Activated T-cell treated with anti-CD3 and anti-CD28 coated beads, Interleukin-2, amount 50 U/mL, for 48 hours (primary cell): Measurements from ENCODE around the gene NEU3.
"Not testable (repeated sequence)": the region's sequence is repeated elsewhere in the genome, so short reads cannot be mapped to it uniquely, and the experiment has no call there.

ENCODE experiments used
- DNase-seq, 2 experiments: peaks; one replicate each; pipeline ENCODE4 v3.0.0-alpha.2; 2020

NEU3 gene

GRCh38 chr11:74988541-74989259, at the start of gene NEU3:
Gene NEU3, plus strand, starts transcription at chr11:74988933. Its CDS starts 128 bp downstream, at chr11:74989061.
- DNase-seq = peak; percentile 83 to 89

- no peak for DNase-seq
Measured at GRCh38 chr11:74941492-74941891, 47.2 kb upstream of the NEU3 start.

- no peak for DNase-seq
Measured at GRCh38 chr11:74942073-74942759, 46.5 kb upstream of the NEU3 start.

DNA sequence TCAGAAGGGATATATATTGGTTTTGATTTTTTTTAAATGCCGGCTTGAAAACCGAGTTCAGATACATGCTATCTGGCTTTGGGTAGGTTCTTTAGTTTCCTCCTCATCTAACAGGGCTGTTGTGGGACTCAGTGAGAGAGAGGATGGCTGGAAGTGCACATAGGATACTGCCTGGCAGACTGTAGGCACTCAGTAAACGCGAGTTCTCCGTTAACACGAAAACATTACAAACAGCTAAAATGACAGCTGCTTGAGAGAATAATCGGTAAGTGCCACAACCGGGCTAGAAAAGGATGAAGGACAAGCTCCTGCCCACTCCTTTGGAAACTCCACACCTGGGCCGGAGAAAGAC, 40.2 kb upstream of the NEU3 start:
- no peak for DNase-seq

- DNase-seq = peak; percentile 97 to 98
Measured at GRCh38 chr11:74948898-74949752, 39.6 kb upstream of the NEU3 start, which contains the start of the genes SPCS2 and XRRA1. Gene SPCS2, plus strand, starts transcription at chr11:74949266. Its CDS starts 20 bp downstream, at chr11:74949286. Gene XRRA1, minus strand, starts transcription at chr11:74949091. Its CDS starts 8,213 bp downstream, at chr11:74940878.

GRCh38 chr11:74949753-74950137, 39.0 kb upstream of the NEU3 start:
- DNase-seq = no peak

DNA sequence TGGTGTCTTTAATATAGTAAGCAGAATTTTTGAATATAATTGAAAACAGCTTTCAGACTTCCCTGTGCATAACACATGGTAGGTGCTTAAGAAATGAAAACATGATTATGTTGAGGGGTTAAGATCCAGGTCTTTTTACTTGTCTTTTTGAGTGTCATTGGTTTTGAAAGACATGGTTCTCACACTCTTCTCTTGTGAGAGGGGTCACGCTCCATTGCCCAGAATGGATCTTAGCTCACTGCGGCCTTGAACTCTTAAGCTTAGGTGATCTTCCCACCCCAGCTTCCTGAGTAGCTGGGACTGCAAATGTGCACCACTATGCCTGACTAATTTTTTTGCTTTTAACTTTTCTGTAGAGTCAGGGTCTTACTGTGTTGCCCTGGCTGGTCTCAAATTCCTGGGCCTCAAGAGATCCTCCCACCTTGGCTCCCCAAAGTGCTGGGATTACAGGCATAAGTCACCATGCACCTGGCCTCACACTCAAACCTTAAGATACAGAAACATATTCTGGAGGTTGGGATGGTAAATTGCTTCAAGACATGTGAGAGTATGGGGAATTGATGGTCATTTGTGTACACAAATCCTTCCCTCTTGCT, 38.3 kb upstream of the NEU3 start:
- no peak for DNase-seq

- DNase-seq = no peak
Measured at GRCh38 chr11:74951226-74951625, 37.5 kb upstream of the NEU3 start.

DNA sequence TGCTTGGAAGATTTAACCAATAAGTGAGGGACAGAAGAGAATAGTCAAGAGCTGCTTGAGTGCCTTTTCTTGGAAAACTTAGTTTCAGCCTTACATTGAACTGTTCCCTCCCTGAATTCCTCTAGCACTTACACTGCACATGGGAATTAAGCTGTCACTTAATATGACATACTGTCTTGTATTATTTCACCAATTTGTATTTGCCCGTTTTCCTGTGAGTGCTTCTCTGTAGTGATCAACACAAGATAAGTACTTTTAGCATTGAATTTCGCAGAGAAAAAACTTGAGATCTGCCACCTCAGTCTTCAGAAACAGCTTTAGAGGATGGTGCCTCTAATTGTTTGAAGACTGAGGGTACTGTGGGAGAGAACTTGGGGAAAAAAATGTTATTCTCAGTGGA, 36.0 kb upstream of the NEU3 start:
- no peak for DNase-seq

GRCh38 chr11:74953451-74953850, 35.3 kb upstream of the NEU3 start:
- no peak for DNase-seq

DNA sequence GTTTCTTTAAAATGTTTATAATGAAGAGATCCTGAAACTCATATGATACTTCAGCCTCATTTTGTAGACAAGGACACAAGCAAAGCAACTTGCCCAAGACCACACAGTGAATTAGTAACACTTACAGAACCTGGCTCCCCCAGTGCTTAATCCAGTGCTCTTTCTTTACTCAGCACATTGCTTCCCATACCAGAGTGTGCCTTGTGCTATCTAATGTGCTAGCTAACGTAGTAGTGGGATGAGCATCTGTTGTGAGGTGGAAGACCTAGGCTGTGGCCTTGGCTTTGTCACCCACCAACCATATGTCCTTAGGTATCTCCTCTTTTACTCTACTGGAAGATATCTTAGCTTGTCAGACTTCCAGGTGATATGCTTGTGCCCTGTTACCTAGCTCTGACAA, 34.5 kb upstream of the NEU3 start:
- DNase-seq = no peak

DNA sequence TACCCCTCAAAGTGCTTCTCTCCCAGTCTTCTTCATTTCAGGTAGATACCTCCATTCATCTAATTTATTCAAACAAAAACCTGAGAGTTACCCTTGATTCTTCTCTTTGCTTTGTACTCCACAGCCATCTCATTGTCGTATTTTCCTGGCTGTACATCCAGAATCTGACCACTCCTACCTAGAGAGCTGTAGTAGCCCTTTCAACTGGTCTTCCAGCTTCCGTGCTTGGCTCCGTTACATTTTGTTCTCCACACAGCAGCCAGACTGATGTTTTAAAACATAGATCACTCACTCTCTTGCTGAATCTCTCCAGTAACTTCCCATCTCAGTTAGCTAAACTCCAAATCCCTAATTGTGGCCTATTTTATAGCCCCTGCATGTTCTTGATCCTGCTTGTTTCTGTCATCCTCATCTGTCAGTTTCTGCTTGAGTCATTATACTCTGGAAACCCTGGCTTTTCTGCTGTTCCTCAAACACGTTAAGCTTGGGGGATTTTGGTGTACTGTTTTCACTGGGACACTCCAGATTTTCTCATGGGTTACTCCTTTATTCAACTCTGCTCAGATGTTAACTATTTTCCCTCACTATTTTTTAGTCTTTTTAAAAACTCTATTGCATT, 32.2 kb upstream of the NEU3 start:
- DNase-seq = no peak

- DNase-seq = no peak
Measured at GRCh38 chr11:74957937-74958629, 30.6 kb upstream of the NEU3 start.

- DNase-seq = not testable (repeated sequence)
Measured at GRCh38 chr11:74960128-74960527, 28.6 kb upstream of the NEU3 start.

DNA sequence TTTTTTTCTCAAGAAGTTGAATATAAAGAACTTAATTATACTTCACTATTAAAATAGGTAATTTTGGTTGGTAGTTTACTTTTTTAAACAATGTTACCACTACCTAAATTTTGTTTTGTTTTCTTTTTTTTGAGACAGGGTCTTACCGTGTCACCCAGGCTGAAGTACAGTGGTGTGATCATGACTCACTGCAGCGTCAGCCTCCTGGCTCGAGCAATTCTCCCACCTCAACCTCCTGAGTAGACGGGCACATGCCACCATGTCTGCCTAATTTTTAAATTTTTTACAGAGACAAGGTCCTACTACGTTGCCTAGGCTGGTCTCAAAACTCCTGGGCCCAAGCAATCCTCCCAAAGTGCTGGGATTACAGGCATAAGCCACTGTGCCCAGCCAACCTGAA, 22.1 kb upstream of the NEU3 start:
- no peak for DNase-seq

DNA sequence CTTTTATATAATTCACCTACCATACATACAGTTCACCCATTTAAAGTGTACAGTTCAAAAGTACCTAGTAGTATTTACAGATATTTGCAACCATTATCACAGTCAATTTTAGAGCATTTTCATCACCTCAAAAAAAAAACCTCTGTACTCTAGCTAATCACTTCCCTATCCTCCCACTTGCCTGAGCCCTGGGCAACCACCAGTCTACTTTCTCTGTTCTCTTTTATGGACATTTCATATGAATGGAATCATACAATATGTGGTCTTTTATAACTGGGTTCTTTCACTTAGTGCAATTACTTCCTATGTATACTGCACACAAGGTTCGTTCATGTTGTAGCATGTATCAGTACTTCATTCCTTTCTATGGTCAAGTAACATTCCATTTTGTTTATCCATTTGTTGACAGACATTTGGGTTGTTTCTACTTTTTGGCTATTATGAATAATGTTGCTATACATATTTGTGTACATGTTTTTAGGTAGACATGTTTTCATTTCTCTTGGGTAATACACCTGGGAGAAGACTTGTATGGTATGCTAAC, 17.8 kb upstream of the NEU3 start:
- no peak for DNase-seq

DNA sequence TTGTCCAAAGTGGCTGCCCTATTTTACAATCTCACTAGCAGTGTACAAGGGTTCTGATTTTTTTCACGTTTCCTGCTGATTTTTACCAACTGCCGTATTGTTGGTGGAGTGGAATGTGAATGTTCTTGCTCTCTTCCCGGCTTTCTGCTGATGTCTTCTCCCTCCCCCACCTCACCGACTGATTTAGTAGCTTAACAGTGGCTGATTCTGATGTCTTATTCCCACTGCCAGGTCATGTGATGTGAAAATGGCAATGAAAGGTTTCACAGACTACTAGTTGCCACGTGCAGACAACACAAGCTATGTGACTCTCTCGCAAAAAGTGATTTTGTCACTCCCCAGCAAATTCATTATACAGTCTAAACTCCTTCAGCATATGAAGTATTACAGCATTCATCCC, 17.3 kb upstream of the NEU3 start:
- DNase-seq = no peak

GRCh38 chr11:74978041-74978440, 10.7 kb upstream of the NEU3 start:
- DNase-seq = no peak

DNA sequence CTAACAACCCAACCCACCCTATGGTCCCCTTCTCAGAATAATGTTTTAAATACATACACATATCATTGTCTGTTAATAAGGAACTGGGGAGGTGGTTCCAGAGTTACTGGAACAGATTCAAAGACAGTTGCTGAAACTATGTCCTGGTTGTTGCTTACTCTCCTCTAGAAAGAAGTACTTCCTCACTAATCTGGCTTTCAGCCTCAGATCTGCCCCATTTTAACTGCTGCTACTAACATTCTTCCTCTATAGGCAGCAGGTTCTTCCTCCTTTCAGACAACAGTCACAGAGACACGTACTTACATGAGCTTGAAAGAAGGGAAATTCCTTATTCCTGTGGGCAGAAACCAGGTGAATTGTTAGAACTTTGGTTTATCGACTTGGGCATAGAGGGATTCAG, 8.1 kb upstream of the NEU3 start:
- DNase-seq = no peak

- no peak for DNase-seq
Measured at GRCh38 chr11:74981888-74982287, 6.8 kb upstream of the NEU3 start.

GRCh38 chr11:74984070-74984469, 4.7 kb upstream of the NEU3 start:
- DNase-seq = no peak

DNA sequence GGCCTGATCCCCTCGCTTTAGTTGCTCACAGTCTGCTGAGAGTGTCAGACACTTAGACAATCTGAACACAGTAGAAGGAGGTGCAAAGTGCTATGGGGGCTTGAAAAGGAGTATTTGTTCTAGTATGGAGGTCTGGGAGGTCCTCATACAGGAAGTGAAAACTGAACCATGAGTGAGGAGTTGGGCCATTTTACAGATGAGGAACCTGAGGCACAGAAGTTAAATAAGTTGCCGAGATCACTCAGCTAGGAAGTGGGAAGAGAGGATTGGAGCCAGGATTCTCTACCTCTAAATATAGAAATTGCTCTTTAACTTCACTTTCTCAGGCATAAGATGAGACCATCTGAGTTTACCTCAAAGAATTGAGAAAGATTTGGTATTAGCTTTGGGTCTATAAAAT, 4.0 kb upstream of the NEU3 start:
- DNase-seq = no peak
